ENCODE results near the gene DMRTA2. TPM values are rescaled to one million over a fixed set of nuclear protein-coding genes. Genes with fewer than 3 reads are reported as not detected.

DMRTA2 gene
- total and polyA plus RNA-seq, 2 of the 4 experiments (the other 2 are of a cell fraction), result 0.02 TPM; not detected in 1

- in situ Hi-C loops (cut with MboI; ENCODE audit: low sequenced_read_pairs), result no loop called here
- CTCF ChIA-PET, result no interaction called here
These were observed 13.2 kb upstream of the DMRTA2 start for GRCh38 chr1:50436489-50436888.

More at GRCh38 chr1:50436489-50436888, 13.2 kb upstream of the DMRTA2 start:
- peaks cover 12% of the 10 kb centered on the region for H3K27me3 ChIP-seq (ENCODE audit: control insufficient read depth, insufficient read depth, low read length)
- H3K4me3 ChIP-seq (ENCODE audit: insufficient read depth, low read depth, low read length), result no peak overlapping the region
- H2AFZ ChIP-seq (replicated peaks; ENCODE audit: low read length, poor library complexity), result no peak overlapping the region
- TF ChIP-seq RCOR1 (IDR thresholded peaks at IDR 0.05; ENCODE audit: insufficient replicate concordance, low read length) (no peak), MXI1 (IDR thresholded peaks at IDR 0.05; ENCODE audit: borderline replicate concordance, low read depth, low read length) (no peak), MAFK (IDR thresholded peaks at IDR 0.05; ENCODE audit: low read depth, low read length) (no peak), RAD21 (IDR thresholded peaks at IDR 0.05; ENCODE audit: low read length) (no peak), CEBPB (IDR thresholded peaks at IDR 0.05; ENCODE audit: low read depth, low read length) (no peak), FOS (IDR thresholded peaks at IDR 0.05; ENCODE audit: low read depth, low read length) (no peak), SMC3 (IDR thresholded peaks at IDR 0.05; ENCODE audit: low read depth, low read length) (no peak), BHLHE40 (IDR thresholded peaks at IDR 0.05; ENCODE audit: low read depth, low read length) (no peak), CHD1 (IDR thresholded peaks at IDR 0.05; ENCODE audit: low read depth, low read length) (no peak), ELK1 (IDR thresholded peaks at IDR 0.05; ENCODE audit: borderline replicate concordance, low read depth, low read length) (no peak), MAZ (IDR thresholded peaks at IDR 0.05; ENCODE audit: borderline replicate concordance, low read depth, low read length) (no peak), USF2 (IDR thresholded peaks at IDR 0.05; ENCODE audit: low read depth, low read length) (no peak), RFX5 (IDR thresholded peaks at IDR 0.05; ENCODE audit: low read depth, low read length) (no peak), POLR2A (IDR thresholded peaks at IDR 0.05; ENCODE audit: low read depth, low read length) (no peak), CTCF (conservative IDR thresholded peaks at IDR 0.05; ENCODE audit: low read depth, low read length) (no peak)
- WGBS, 2 experiments (ENCODE audit: extremely low coverage in 2 of 2, insufficient read length in 1 of 2), result 100% methylated on average over 1 of the region's 6 CpGs; no CpG with 5 or more reads in 1 of the 2 experiments
- no TSS peak for BruUV-seq (replicated peaks)
- peaks cover 2% of the 10 kb centered on the region; the same call in 1 of the 2 replicates for H3K36me3 ChIP-seq (ENCODE audit: control insufficient read depth, insufficient read depth, low read length)
- no peaks in the 10 kb centered on the region for H3K9me1 ChIP-seq (ENCODE audit: insufficient read depth, low read length)
- H3K79me1 ChIP-seq (ENCODE audit: low read depth in 1 of 2, low read length in 2 of 2), result no peaks in the 10 kb centered on the region
- no peak overlapping the region for H4K8ac ChIP-seq (ENCODE audit: low read depth in 2 of 2, low read length in 2 of 2)
- H3K4ac ChIP-seq (ENCODE audit: low read depth, low read length), result no peak overlapping the region
- no peak overlapping the region for H3K56ac ChIP-seq (ENCODE audit: extremely low read depth, insufficient read depth, low read length)
- no peaks in the 10 kb centered on the region for H3K4me1 ChIP-seq (ENCODE audit: control insufficient read depth, insufficient read depth, low read length)
- no peak overlapping the region for H3K23ac ChIP-seq (ENCODE audit: low read depth, low read length)
- H4K20me1 ChIP-seq (ENCODE audit: insufficient read depth, low read length), result no peaks in the 10 kb centered on the region
- no peaks in the 10 kb centered on the region for H3K9me3 ChIP-seq (ENCODE audit: control insufficient read depth, insufficient read depth, low read length)
- no peak for ATAC-seq (ENCODE audit: low read depth)
- no peak overlapping the region for H3K27ac ChIP-seq (ENCODE audit: insufficient read depth, low read length)
- no peak overlapping the region for H2BK20ac ChIP-seq (ENCODE audit: low read depth, low read length)
- H3K9ac ChIP-seq (ENCODE audit: low read depth, low read length), result no peak overlapping the region
- H2BK5ac ChIP-seq (ENCODE audit: low read depth, low read length, poor library complexity, severe bottlenecking), result no peak overlapping the region
- H3K14ac ChIP-seq (replicated peaks; ENCODE audit: low read depth, low read length), result no peak overlapping the region
- intact Hi-C loops (cut with micrococcal nuclease) (no loop called here), dilution Hi-C loops (cut with HindIII; ENCODE audit: low sequenced_read_pairs, unreplicated experiment) (no loop called here)
- no peak overlapping the region for H2BK120ac ChIP-seq (ENCODE audit: low read depth, low read length)
- no peak overlapping the region for H3K4me2 ChIP-seq (ENCODE audit: low read depth, low read length)
- DNase-seq, result no peak
- H2AK9ac ChIP-seq (replicated peaks; ENCODE audit: low read depth, low read length, poor library complexity), result no peak overlapping the region
- H2BK15ac ChIP-seq (ENCODE audit: low read depth, low read length), result no peak overlapping the region
- H2AK5ac ChIP-seq (ENCODE audit: low read depth, low read length), result no peak overlapping the region
- H4K91ac ChIP-seq (ENCODE audit: insufficient read depth, low read depth, low read length), result no peak overlapping the region
- POLR2A ChIA-PET (ENCODE audit: unreplicated experiment), result interaction anchor here (0.6 kb wide), 1 partner anchor 346 kb away, joined by 4 read pairs; no protein-coding TSS in a partner anchor
- no peak overlapping the region for H3K18ac ChIP-seq (ENCODE audit: low read depth, low read length)
- H4K5ac ChIP-seq (ENCODE audit: low read depth, low read length), result no peak overlapping the region

Measured in IMR-90 (cell line).